Measurements from ENCODE around the gene CAMKMT.
A peak's percentile ranks its signal among the peaks of the same experiment; 100 is the strongest.

The CAMKMT gene

GRCh38 chr2:44361330-44362206 is at the start of gene CAMKMT, which contains the start of gene PREPL:
Gene CAMKMT (plus strand): TSS chr2:44361947.
Gene PREPL (minus strand): TSS chr2:44361494. CDS start chr2:44346342, 15,152 bp downstream.
- DNase-seq = peak; percentile 98 to 99

GRCh38 chr2:44314362-44314761 is 47.4 kb upstream of the CAMKMT start:
- DNase-seq = no peak

GRCh38 chr2:44315945-44316344 is 45.8 kb upstream of the CAMKMT start:
- DNase-seq = no peak

GRCh38 chr2:44320832-44321231 is 40.9 kb upstream of the CAMKMT start:
- no peak for DNase-seq

GRCh38 chr2:44321360-44321759 is 40.4 kb upstream of the CAMKMT start:
- no peak for DNase-seq

GRCh38 chr2:44324971-44325426 is 36.7 kb upstream of the CAMKMT start:
- DNase-seq = no peak

- no peak for DNase-seq
These were observed 35.9 kb upstream of the CAMKMT start for GRCh38 chr2:44325897-44326296.

- DNase-seq = no peak
These were observed 35.0 kb upstream of the CAMKMT start for GRCh38 chr2:44326548-44327264.

- DNase-seq = no peak
These were observed 33.0 kb upstream of the CAMKMT start for GRCh38 chr2:44328750-44329149.

GRCh38 chr2:44329343-44329742 is 32.4 kb upstream of the CAMKMT start:
- no peak for DNase-seq

- DNase-seq = no peak
These were observed 30.9 kb upstream of the CAMKMT start for GRCh38 chr2:44330801-44331200.

GRCh38 chr2:44333994-44334393 is 27.8 kb upstream of the CAMKMT start:
- no peak for DNase-seq

- DNase-seq = no peak
These were observed 25.8 kb upstream of the CAMKMT start for GRCh38 chr2:44335806-44336538.

- peak in 1 of 2 donors; percentile 5 for DNase-seq
These were observed 18.9 kb upstream of the CAMKMT start for GRCh38 chr2:44342854-44343253.

GRCh38 chr2:44347526-44347925 is 14.2 kb upstream of the CAMKMT start:
- DNase-seq = no peak

GRCh38 chr2:44348400-44348799 is 13.3 kb upstream of the CAMKMT start:
- DNase-seq = no peak

- DNase-seq = no peak
These were observed 12.2 kb upstream of the CAMKMT start for GRCh38 chr2:44349506-44349905.

GRCh38 chr2:44351088-44351487 is 10.7 kb upstream of the CAMKMT start:
- DNase-seq = no peak

GRCh38 chr2:44351676-44352075 is 10.1 kb upstream of the CAMKMT start:
- DNase-seq = no peak

- DNase-seq = no peak
These were observed 9.2 kb upstream of the CAMKMT start for GRCh38 chr2:44352510-44352909.

- DNase-seq = no peak
These were observed 7.0 kb upstream of the CAMKMT start for GRCh38 chr2:44354761-44355160.

- DNase-seq = peak; percentile 26 to 42
These were observed 3.2 kb upstream of the CAMKMT start for GRCh38 chr2:44358503-44358902.

- peak; percentile 20 for DNase-seq
These were observed 908 bp upstream of the CAMKMT start for GRCh38 chr2:44360749-44361329.

All from activated CD4-positive, alpha-beta T cell treated with anti-CD3 and anti-CD28 coated beads for 4 hours (primary cell).